Measurements from ENCODE around the gene PDE6G. TPM values are rescaled to one million over a fixed set of nuclear protein-coding genes. Genes with fewer than 3 reads are reported as not detected.

Gene PDE6G
- total and polyA plus RNA-seq, 2 of the 8 experiments (the other 6 are each of a cell fraction or from before 2014, with no cell fraction given) = 5.8 to 12.9 TPM

GRCh38 chr17:81697261-81698044, 41.1 kb upstream of the PDE6G start:
- H4K8ac ChIP-seq (ENCODE audit: extremely low read depth, insufficient read depth, low read length) = no peak overlapping the region; the same call in 1 of the 2 replicates
- TF ChIP-seq EP300 (IDR thresholded peaks at IDR 0.05; ENCODE audit: borderline replicate concordance in 1 of 2, low read depth in 2 of 2, low read length in 2 of 2) (no peak), GTF2F1 (IDR thresholded peaks at IDR 0.05; ENCODE audit: borderline replicate concordance, low read depth, low read length) (no peak), CTBP2 (IDR thresholded peaks at IDR 0.05; ENCODE audit: borderline replicate concordance, insufficient read depth, insufficient read length, low read length) (no peak), RAD21 (IDR thresholded peaks at IDR 0.05 in 1 of 2, conservative IDR thresholded peaks at IDR 0.05 in 1 of 2; ENCODE audit: low read depth in 2 of 2, low read length in 2 of 2) (no peak), CTCF (IDR thresholded peaks at IDR 0.05; ENCODE audit: control extremely low read depth in 1 of 3, insufficient read depth in 1 of 3, low read depth in 1 of 3, low read length in 3 of 3) (no peak), KDM4A (IDR thresholded peaks at IDR 0.05; ENCODE audit: low read depth, low read length, severe bottlenecking) (no peak), TAF7 (optimal IDR thresholded peaks at IDR 0.05; ENCODE audit: borderline replicate concordance, low read depth, low read length) (no peak)
- H4K91ac ChIP-seq (replicated peaks; ENCODE audit: insufficient read length, low read length) = no peak overlapping the region
- no peak overlapping the region for H3K27ac ChIP-seq (ENCODE audit: low read depth, low read length)
- no peak overlapping the region for H2BK20ac ChIP-seq (ENCODE audit: low read length)
- peaks cover 0 to 7% (median 3%) of the 10 kb centered on the region in 4 experiments; a peak in 4 of 7 replicates for H3K4me1 ChIP-seq (replicated peaks in 1 of 4; ENCODE audit: control insufficient read depth in 3 of 4, insufficient read depth in 4 of 4, low read length in 3 of 4)
- H2AK5ac ChIP-seq (ENCODE audit: low read depth, low read length) = no peak overlapping the region
- DNase-seq (ENCODE audit: low read depth in 1 of 2, low spot score in 2 of 2) (no peak), FAIRE-seq (no peak)
- no peak overlapping the region for H2BK5ac ChIP-seq (ENCODE audit: low read depth, low read length)
- H2BK120ac ChIP-seq (replicated peaks; ENCODE audit: low read depth, low read length) = no peak overlapping the region
- 95% methylated on average over 22 of the region's 25 CpGs; no CpG with 5 or more reads in 1 of the 2 experiments for WGBS, 2 experiments (ENCODE audit: extremely low coverage in 1 of 2, insufficient coverage in 1 of 2, insufficient read length in 1 of 2, insufficient replicate concordance in 2 of 2, low coverage in 1 of 2, low lambda C conversion rate in 2 of 2, missing lambda C conversion rate in 1 of 2)
- H2BK12ac ChIP-seq (ENCODE audit: low read depth, low read length) = no peak overlapping the region
- H2AFZ ChIP-seq (ENCODE audit: low read length) = no peak overlapping the region
- no peak overlapping the region for H4K5ac ChIP-seq (ENCODE audit: insufficient read length, low read depth, low read length)
- H3K14ac ChIP-seq (ENCODE audit: insufficient read length) = no peak overlapping the region
- H3K4me2 ChIP-seq (ENCODE audit: insufficient read depth in 1 of 2, low read depth in 2 of 2, low read length in 2 of 2) = no peak overlapping the region
- peaks cover 7 to 12% of the 10 kb centered on the region in 2 experiments for H4K20me1 ChIP-seq (replicated peaks in 1 of 2; ENCODE audit: control insufficient read depth in 1 of 2, insufficient read depth in 2 of 2, low read length in 2 of 2)
- H3K18ac ChIP-seq (ENCODE audit: extremely low read depth, low read length) = no peak overlapping the region
- peaks cover 0 to 18% of the 10 kb centered on the region in 2 experiments; a peak in 2 of 4 replicates for H3K79me2 ChIP-seq (ENCODE audit: control insufficient read depth in 1 of 2, insufficient read depth in 2 of 2, low read length in 2 of 2)
- no peak overlapping the region for H3K4me3 ChIP-seq (ENCODE audit: extremely low read depth in 1 of 4, insufficient read depth in 2 of 4, low read depth in 3 of 4, low read length in 4 of 4)
- CTCF ChIA-PET (ENCODE audit: partially characterized antibody) = interaction anchor here (0.6 to 1.5 kb wide), 2 partner anchors 12 to 971 kb away, joined by 3 to 4 read pairs; no protein-coding TSS in a partner anchor
- no peak overlapping the region for H3K4ac ChIP-seq (replicated peaks; ENCODE audit: insufficient read length, low read depth, low read length)
- H2BK15ac ChIP-seq (ENCODE audit: low read length) = no peak overlapping the region
- peaks cover 4% of the 10 kb centered on the region; the same call in 1 of the 2 replicates for H3K23me2 ChIP-seq (ENCODE audit: low read depth, low read length)
- H3K36me3 ChIP-seq (ENCODE audit: control insufficient read depth in 2 of 4, insufficient read depth in 4 of 4, low read length in 3 of 4) = peaks cover 2 to 50% (median 26%) of the 10 kb centered on the region in 4 experiments; a peak in 6 of 8 replicates
- H3K56ac ChIP-seq (replicated peaks; ENCODE audit: insufficient read length, low read depth, low read length) = no peak overlapping the region
- peaks cover 6% of the 10 kb centered on the region for H3K79me1 ChIP-seq (ENCODE audit: low read depth, low read length)
- H3K9ac ChIP-seq (replicated peaks in 1 of 4; ENCODE audit: extremely low read depth in 1 of 4, low read depth in 3 of 4, low read length in 3 of 4) = no peak overlapping the region
- H3K9me3 ChIP-seq (ENCODE audit: insufficient read depth in 2 of 2, low read depth in 1 of 2, low read length in 1 of 2) = no peaks in the 10 kb centered on the region
- no peaks in the 10 kb centered on the region for H3K27me3 ChIP-seq (replicated peaks in 1 of 4; ENCODE audit: control insufficient read depth in 3 of 4, extremely low read depth in 1 of 4, insufficient read depth in 3 of 4, low read length in 3 of 4)
- no peak overlapping the region for H3K23ac ChIP-seq (ENCODE audit: insufficient read length)
- POLR2A ChIA-PET (ENCODE audit: partially characterized antibody) = interaction anchor here (1.1 to 28.4 kb wide), 5 partner anchors 12 to 50 kb away, joined by 3 to 436 read pairs (median 5); partner anchors contain the start of genes ARL16, HGS, MRPL12 and SLC25A10

All from H1 (cell line).